Skeletal muscle tissue (tissue), 4 donors: ENCODE results near the gene IER2. TPM values are rescaled to one million over a fixed set of nuclear protein-coding genes. Genes with fewer than 3 reads are reported as not detected.

Source experiments
- H3K27ac ChIP-seq: one replicate; pipeline ENCODE4 v1.7.0; 2013; ENCODE audit warnings: mild to moderate bottlenecking, low read depth, low read length, inconsistent platforms
- H3K27me3 ChIP-seq, 3 donors: one replicate each; pipeline ENCODE4 v1.7.0; 2013; ENCODE audit warnings: low read length in 3 of 3; ENCODE audit not compliant: control insufficient read depth in 3 of 3, insufficient read depth in 3 of 3
- H3K36me3 ChIP-seq, 3 donors: one replicate each; pipeline ENCODE4 v1.7.0; 2013; ENCODE audit warnings: low read length in 3 of 3; ENCODE audit not compliant: control insufficient read depth in 3 of 3, insufficient read depth in 3 of 3
- H3K4me1 ChIP-seq, 3 donors: one replicate each; pipeline ENCODE4 v1.7.0; 2013; ENCODE audit warnings: low read length in 3 of 3, mild to moderate bottlenecking in 3 of 3; ENCODE audit not compliant: control insufficient read depth in 3 of 3, insufficient read depth in 3 of 3
- H3K4me3 ChIP-seq, 3 donors: one replicate each; pipeline ENCODE4 v1.7.0; 2013; ENCODE audit warnings: low read length in 3 of 3
- H3K9ac ChIP-seq, 3 donors: one replicate each; pipeline ENCODE4 v1.7.0; 2013; ENCODE audit warnings: low read length in 3 of 3, mild to moderate bottlenecking in 3 of 3, moderate library complexity in 2 of 3, low read depth in 1 of 3
- H3K9me3 ChIP-seq, 3 donors: one replicate each; pipeline ENCODE4 v1.7.0; 2013; ENCODE audit warnings: low read length in 3 of 3; ENCODE audit not compliant: control insufficient read depth in 3 of 3
- total RNA-seq: library from RNA; depleted of rRNA; stranded (reverse); fragments of >200 nt; gene quantifications from one replicate; pipeline ENCODE4 v1.2.3, GENCODE V29; 2014
- donor health status: Osteomylitis.

The IER2 gene
- total RNA-seq, 1 donor from 2014 or later: 23.5 TPM

DNA sequence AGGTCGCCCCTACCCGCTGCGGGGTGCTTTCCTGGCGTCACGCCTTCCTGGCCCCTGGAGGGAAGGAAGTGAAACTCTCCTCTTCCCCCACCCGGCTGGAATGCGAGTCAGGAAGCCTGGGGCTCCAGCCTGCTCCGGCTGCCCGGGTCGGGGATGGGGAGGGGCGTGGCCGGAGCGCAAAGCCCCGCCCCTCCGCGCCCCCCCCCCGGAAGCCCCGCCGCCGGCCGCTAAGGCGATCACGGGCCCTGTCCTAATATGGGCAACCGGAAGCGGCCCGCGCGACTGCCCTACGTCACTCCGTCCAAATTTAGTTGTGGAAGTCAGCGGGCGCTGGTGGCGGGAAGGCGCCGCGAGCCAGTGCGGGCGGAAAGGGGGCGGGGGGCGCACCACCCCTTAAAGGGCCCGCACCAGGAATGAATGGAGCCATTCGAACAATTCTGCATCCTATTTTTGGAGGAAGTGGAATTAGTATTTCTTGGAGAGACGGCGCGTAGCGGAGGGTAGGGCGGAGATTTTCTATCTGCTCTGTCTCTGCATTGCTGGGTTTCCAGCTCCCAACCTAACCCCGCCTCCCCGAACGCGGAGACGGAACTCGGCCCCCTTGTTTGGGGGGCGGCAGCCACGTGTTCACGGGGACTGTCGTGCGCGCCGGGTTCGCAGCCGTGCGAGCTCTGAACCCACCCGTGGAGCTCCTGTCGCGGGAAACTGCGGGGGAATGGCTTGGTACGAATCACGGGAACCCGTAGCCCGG lies 1.6 kb downstream of the IER2 start:
- Histone ChIP-seq H3K9me3 (no peaks in the 10 kb centered on the region), H3K36me3 (peaks cover 0 to 3% (median 0%) of the 10 kb centered on the region in 3 donors), H3K4me1 (peaks cover 34 to 60% (median 41%) of the 10 kb centered on the region in 3 donors), H3K27me3 (peaks cover 0 to 20% (median 4%) of the 10 kb centered on the region in 3 donors), H3K27ac (peak overlapping the region; percentile 100), H3K4me3 (peak overlapping the region; percentile 86 to 99 (median 98)), H3K9ac (peak overlapping the region; percentile 100)

DNA sequence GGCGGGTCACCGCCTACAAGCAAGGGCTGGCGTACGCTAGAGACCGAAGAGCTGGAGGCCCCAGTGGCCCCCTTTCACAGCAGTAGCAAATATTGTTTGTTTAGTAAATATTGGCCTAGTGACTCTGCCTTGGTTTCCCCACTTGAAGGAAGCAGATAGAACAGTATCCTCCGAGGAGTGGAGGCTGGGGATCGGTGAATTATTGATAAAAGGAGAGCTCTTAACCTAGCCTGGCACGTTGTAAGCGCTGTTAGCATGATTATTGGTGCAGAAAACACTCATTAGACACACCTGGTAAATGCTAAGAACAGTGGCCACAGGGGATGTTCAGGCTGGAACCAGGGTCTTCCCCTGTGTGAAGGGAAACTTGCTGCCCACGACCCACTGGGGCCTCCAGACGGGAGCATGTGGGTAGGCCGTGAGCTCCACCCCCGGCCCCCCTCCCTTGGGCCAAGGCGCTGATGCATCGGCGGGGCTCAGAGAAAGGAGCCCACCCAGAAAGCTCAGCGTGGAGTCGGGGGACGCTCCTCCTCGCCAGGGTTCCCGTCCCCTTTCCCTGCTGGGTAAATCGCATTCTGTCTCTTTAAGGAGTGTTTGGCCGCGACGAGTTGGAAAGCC lies 2.3 kb downstream of the IER2 start:
- H3K9me3 ChIP-seq: no peaks in the 10 kb centered on the region
- H3K27ac ChIP-seq: peak overlapping the region; percentile 100
- peak overlapping the region; percentile 84 to 95 (median 95) for H3K9ac ChIP-seq
- peaks cover 0 to 3% (median 0%) of the 10 kb centered on the region in 3 donors for H3K36me3 ChIP-seq
- peaks cover 34 to 60% (median 41%) of the 10 kb centered on the region in 3 donors for H3K4me1 ChIP-seq
- peaks cover 0 to 20% (median 4%) of the 10 kb centered on the region in 3 donors for H3K27me3 ChIP-seq
- peak overlapping the region; percentile 75 to 94 (median 89) for H3K4me3 ChIP-seq

DNA sequence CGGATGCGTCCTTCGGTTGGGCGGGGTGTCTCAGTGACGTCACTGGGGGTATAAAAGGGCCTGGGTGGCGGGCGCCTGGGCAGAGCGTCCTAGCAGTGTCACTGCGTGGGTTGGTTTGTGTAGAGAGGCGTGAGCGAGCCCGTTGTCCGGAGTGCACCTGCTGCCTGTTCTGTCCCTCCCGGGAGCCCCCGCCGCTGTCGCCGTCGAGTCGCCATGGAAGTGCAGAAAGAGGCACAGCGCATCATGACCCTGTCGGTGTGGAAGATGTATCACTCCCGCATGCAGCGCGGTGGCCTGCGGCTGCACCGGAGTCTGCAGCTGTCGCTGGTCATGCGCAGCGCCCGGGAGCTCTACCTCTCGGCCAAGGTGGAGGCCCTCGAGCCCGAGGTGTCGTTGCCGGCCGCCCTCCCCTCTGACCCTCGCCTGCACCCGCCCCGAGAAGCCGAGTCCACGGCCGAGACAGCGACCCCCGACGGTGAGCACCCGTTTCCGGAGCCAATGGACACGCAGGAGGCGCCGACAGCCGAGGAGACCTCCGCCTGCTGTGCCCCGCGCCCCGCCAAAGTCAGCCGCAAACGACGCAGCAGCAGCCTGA lies 2.9 kb downstream of the IER2 start:
- Histone ChIP-seq H3K4me3 (peak overlapping the region; percentile 75 to 94 (median 89)), H3K4me1 (peaks cover 34 to 60% (median 41%) of the 10 kb centered on the region in 3 donors), H3K27me3 (peaks cover 0 to 20% (median 4%) of the 10 kb centered on the region in 3 donors), H3K36me3 (peaks cover 0 to 3% (median 0%) of the 10 kb centered on the region in 3 donors), H3K9ac (peak overlapping the region; percentile 84 to 95 (median 95)), H3K9me3 (no peaks in the 10 kb centered on the region), H3K27ac (peak overlapping the region; percentile 100)

DNA sequence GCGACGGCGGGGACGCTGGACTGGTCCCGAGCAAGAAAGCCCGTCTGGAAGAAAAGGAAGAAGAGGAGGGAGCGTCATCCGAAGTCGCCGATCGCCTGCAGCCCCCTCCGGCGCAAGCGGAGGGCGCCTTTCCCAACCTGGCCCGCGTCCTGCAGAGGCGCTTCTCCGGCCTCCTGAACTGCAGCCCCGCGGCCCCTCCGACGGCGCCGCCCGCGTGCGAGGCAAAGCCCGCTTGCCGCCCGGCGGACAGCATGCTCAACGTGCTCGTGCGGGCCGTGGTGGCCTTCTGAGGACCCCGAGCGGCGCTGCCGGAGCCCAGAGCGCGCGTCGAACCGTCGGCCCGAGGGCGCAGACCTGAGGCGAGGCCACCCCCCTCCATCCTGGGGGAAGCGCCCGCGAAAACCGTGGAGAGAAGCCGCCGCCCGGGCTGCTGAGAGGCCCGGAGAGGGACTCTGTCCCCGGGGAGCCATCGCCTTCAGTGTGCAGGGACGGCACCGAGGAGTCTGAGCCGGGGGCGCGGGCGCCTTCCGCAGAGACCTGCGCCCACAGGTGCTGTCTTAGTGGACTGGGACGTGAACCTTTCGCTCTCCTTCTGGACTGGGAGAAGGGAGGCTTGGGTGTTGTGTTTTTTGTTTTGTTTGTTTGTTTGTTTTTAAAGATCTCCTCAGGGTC lies 3.5 kb downstream of the IER2 start:
- peak overlapping the region; percentile 100 for H3K27ac ChIP-seq
- H3K4me1 ChIP-seq: peaks cover 30 to 57% (median 39%) of the 10 kb centered on the region in 3 donors
- peak overlapping the region; percentile 75 to 94 (median 89) for H3K4me3 ChIP-seq
- H3K27me3 ChIP-seq: peaks cover 0 to 20% (median 4%) of the 10 kb centered on the region in 3 donors
- H3K36me3 ChIP-seq: peaks cover 0 to 3% (median 0%) of the 10 kb centered on the region in 3 donors
- H3K9me3 ChIP-seq: no peaks in the 10 kb centered on the region
- H3K9ac ChIP-seq: peak overlapping the region; percentile 84 to 95 (median 95)

DNA sequence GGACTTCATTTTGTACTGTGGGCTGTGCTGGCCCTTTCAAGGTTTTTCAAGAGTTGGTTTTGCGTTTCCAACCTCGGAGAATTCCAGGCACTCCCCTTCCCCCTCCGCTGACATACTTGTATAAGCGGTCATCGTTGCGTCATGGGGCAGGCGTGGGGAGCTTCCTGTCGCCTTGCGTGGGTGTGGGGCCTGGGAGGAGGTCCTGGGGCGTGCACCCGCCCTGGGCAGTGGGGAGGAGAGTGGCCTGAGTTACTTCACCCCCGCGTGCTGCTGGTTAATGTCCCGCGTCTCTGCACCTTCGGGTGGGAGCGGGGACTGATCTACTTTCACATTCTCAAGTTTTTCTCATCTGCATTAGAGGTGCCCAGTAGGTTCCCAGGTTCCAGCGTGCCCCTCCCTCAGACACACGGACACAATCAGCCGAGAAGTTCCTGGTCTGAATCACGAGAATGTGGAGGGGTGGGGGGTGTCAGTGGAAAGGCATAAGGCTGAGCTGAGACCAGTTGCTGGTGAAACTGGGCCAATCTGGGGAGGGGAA lies 4.1 kb downstream of the IER2 start:
- peaks cover 0 to 3% (median 0%) of the 10 kb centered on the region in 3 donors for H3K36me3 ChIP-seq
- peaks cover 0 to 20% (median 4%) of the 10 kb centered on the region in 3 donors for H3K27me3 ChIP-seq
- H3K4me1 ChIP-seq: peaks cover 27 to 51% (median 34%) of the 10 kb centered on the region in 3 donors
- H3K4me3 ChIP-seq: peak overlapping the region; percentile 75 to 94 (median 89)
- H3K9me3 ChIP-seq: no peaks in the 10 kb centered on the region
- peak overlapping the region; percentile 100 for H3K27ac ChIP-seq
- peak overlapping the region; percentile 84 to 95 (median 95) for H3K9ac ChIP-seq

DNA sequence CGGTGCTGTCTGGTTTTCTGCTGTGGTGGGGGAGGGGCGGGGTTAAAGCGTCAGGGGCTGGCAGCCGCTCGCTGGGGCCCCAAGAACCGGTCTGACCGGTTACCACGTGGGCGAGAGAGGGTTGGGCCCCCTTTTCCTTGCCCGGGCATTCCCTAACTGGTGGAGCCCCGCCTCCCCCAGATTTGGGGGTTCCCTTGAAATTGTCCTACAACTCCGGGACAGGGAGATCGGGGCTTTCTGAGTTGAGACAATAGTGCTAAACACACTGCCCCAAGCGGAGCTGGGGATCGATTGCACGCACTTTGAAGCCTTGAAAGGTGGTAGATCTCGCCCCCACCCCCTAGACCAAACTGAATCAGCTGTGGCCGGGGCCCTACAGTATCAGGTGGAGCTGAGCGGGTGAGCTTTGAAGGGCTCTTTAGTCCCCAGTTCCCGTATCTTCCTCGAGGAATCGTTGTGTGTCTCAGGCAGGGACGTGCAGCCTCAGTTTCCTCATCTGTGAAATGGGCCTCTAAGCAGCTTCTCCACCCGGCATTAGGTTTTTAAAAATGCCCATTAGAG lies 4.8 kb downstream of the IER2 start:
- Histone ChIP-seq H3K4me1 (peaks cover 23 to 47% (median 30%) of the 10 kb centered on the region in 3 donors), H3K27ac (peak overlapping the region; percentile 100), H3K36me3 (peaks cover 0 to 3% (median 0%) of the 10 kb centered on the region in 3 donors), H3K9me3 (no peaks in the 10 kb centered on the region), H3K9ac (peak overlapping the region; percentile 84 to 95 (median 95)), H3K4me3 (peak overlapping the region; percentile 75 to 94 (median 89)), H3K27me3 (peaks cover 0 to 20% (median 4%) of the 10 kb centered on the region in 3 donors)

DNA sequence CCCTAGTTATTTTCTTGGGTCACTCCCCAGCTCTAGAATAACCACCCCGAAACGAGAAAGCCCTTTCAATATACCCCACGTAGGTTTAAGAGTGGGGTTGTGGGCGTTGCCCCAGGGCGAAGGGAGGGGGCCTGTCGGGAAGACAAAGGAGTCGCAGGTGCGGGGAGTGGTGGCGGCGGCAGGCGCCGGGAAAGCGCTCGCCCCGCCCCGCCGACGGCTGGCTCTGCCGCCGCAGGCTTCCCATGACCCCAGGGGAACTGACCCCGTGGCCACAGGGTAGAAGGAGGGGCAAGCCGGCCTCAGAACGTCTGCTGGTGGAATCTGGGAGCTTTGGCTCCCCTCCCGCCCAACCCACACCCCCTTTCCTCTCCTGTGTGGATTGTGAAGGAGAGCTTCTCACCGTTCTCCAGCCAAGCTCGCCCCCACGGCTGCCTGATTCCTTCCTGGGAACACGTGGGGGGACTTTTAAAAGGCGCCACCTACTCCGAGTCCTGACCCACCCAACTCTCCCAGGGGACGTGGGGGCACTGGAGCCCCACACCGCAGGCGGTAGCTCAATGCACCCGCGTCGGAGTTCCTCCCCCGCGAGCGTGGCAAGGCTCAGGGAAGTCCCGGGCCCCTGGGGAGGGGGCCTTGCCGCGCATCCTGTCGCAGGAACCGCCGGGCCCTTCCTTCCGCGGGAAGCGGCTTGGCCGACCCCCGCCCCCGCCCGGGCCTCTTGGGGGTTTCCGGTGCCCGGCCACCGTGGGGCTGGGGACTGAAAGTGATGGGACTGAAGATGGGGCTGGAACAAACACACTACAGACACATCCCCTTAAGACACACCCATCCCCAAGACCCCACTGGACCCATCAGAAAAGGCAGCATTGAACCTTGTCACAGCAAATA lies 5.5 kb downstream of the IER2 start:
- Histone ChIP-seq H3K4me1 (peaks cover 23 to 47% (median 30%) of the 10 kb centered on the region in 3 donors), H3K27ac (peak overlapping the region; percentile 100), H3K4me3 (peak overlapping the region; percentile 75 to 94 (median 89)), H3K36me3 (peaks cover 0 to under 1% (median 0%) of the 10 kb centered on the region in 3 donors), H3K9ac (peak overlapping the region; percentile 72 to 95 (median 84)), H3K9me3 (no peaks in the 10 kb centered on the region), H3K27me3 (peaks cover 0 to 20% (median 4%) of the 10 kb centered on the region in 3 donors)

DNA sequence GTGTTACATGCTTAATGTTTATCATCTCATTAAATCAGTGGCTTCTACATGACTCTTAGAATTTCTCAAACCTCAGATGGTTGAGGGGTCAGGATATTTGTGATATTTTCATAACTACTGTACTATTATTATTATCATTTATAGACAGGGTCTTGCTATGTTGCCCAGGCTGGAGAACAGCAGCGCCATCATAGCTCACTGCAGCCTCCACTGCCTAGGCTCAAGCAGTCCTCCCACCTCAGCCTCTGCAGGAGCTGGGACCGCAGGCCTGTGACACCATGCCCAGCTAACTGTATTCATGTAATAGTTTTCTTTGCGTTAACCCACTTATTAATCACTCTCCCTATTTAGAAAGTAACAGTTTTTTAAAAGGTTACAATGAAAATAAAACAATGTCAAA lies 9.5 kb downstream of the IER2 start:
- peaks cover 0 to 4% (median 4%) of the 10 kb centered on the region in 3 donors for H3K27me3 ChIP-seq
- no peak overlapping the region for H3K9ac ChIP-seq
- H3K4me1 ChIP-seq: peaks cover 32 to 35% (median 33%) of the 10 kb centered on the region in 3 donors
- H3K36me3 ChIP-seq: no peaks in the 10 kb centered on the region
- H3K9me3 ChIP-seq: no peaks in the 10 kb centered on the region
- H3K27ac ChIP-seq: no peak overlapping the region
- no peak overlapping the region for H3K4me3 ChIP-seq
